Stomach (tissue), 4 donors: ENCODE results near the gene PPP1R14B.

ENCODE experiments used
- CTCF ChIP-seq, 7 experiments: fragments of 450-650 bp in 4 of 7; fragments of 200-600 bp in 3 of 7; sonication (generic) in 3 of 7; IDR thresholded peaks; one replicate each; pipeline ENCODE4 v1.5.1; 2016 to 2019; ENCODE audit warnings: antibody characterized with exemption in 7 of 7, control low read depth in 2 of 7, mild to moderate bottlenecking in 1 of 7
- POLR2A ChIP-seq, 4 donors: fragments of 450-650 bp; IDR thresholded peaks; one replicate each; pipeline ENCODE4 v1.6.1; 2016; ENCODE audit warnings: antibody characterized with exemption in 4 of 4, control low read depth in 2 of 4, mild to moderate bottlenecking in 1 of 4, moderate library complexity in 1 of 4
- POLR2AphosphoS5 ChIP-seq, 3 donors: sonication (generic); formaldehyde crosslinking; IDR thresholded peaks; one replicate each; pipeline ENCODE4 v1.6.1; 2016; ENCODE audit warnings: antibody characterized with exemption in 3 of 3

DNA sequence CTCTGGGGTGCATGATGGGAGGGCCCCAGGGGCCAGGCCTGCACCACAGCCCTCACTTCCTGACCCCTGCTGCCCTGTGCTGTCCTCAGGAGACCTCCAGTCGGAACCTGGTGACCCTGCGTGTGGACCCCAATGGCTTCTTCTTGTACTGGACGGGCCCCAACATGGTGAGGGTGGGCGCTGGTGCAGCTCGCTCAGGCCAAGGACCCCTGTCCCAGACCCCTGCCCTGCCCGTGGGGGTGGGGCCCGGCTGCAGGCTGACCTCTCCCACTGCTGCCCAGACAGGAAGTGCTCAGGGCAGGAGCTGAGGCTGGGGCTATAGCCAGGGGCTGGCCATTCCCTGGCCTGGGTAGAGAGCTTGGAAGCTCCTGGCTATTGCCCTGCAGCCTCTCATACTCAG, 7.6 kb upstream of the PPP1R14B start:
- TF ChIP-seq CTCF (IDR thresholded peaks at IDR 0.05) (no peak), POLR2AphosphoS5 (IDR thresholded peaks at IDR 0.05) (no peak), POLR2A (IDR thresholded peaks at IDR 0.05) (no peak)
